NCI-H345 treated with DMSO at 0.1 percent for 48 hours (cell line): ENCODE results near the gene UBE2G2.
A peak's percentile ranks its signal among the peaks of the same experiment; 100 is the strongest.

ENCODE experiments used
- DNase-seq: peaks from one replicate; lab custom pipeline; 2025; ENCODE audit not compliant: unreplicated experiment; lab: John Stamatoyannopoulos, UW

Gene UBE2G2

GRCh38 chr21:44801468-44802395 lies at the start of gene UBE2G2:
Gene UBE2G2 (minus strand): TSS chr21:44801820. CDS start chr21:44801748, 72 bp downstream.
- DNase-seq = peak; percentile 83

GRCh38 chr21:44850905-44851657 lies 49.5 kb upstream of the UBE2G2 start:
- no peak for DNase-seq

GRCh38 chr21:44850208-44850800 lies 48.7 kb upstream of the UBE2G2 start:
- no peak for DNase-seq

GRCh38 chr21:44849616-44850130 lies 48.1 kb upstream of the UBE2G2 start:
- DNase-seq = no peak

- no peak for DNase-seq
Measured at GRCh38 chr21:44848821-44849521, 47.4 kb upstream of the UBE2G2 start.

- DNase-seq = no peak
Measured at GRCh38 chr21:44847261-44848056, 45.8 kb upstream of the UBE2G2 start.

GRCh38 chr21:44846485-44847260 lies 45.1 kb upstream of the UBE2G2 start:
- DNase-seq = no peak

- DNase-seq = no peak
Measured at GRCh38 chr21:44846224-44846484, 44.5 kb upstream of the UBE2G2 start.

GRCh38 chr21:44845418-44846223 lies 44.0 kb upstream of the UBE2G2 start:
- DNase-seq = no peak

- DNase-seq = no peak
Measured at GRCh38 chr21:44844256-44844655, 42.6 kb upstream of the UBE2G2 start.

GRCh38 chr21:44842721-44843445 lies 41.3 kb upstream of the UBE2G2 start:
- no peak for DNase-seq

- no peak for DNase-seq
Measured at GRCh38 chr21:44842087-44842486, 40.5 kb upstream of the UBE2G2 start.

- no peak for DNase-seq
Measured at GRCh38 chr21:44840771-44841170, 39.2 kb upstream of the UBE2G2 start.

GRCh38 chr21:44838951-44839350 lies 37.3 kb upstream of the UBE2G2 start:
- no peak for DNase-seq

GRCh38 chr21:44838039-44838895 lies 36.6 kb upstream of the UBE2G2 start:
- DNase-seq = no peak

GRCh38 chr21:44837537-44837936 lies 35.9 kb upstream of the UBE2G2 start:
- no peak for DNase-seq
